GM23338 (cell line): Measurements from ENCODE around the gene ANTXR1. TPM values are rescaled to one million over a fixed set of nuclear protein-coding genes. Genes with fewer than 3 reads are reported as not detected.

Source experiments
- ATAC-seq: fragments of 200-7000 bp; cut with Tn5 transposase; 3 replicates; pipeline ENCODE4 v1.9.1; 2020
- DNase-seq: peaks from one replicate; pipeline ENCODE4 v3.0.0-alpha.2; 2015; ENCODE audit warnings: low spot score
- H2AFZ ChIP-seq: fragments of 200-600 bp; sonication (generic); 2 replicates; pipeline ENCODE4 v1.8.0; 2016; ENCODE audit warnings: antibody characterized with exemption, mild to moderate bottlenecking, moderate library complexity
- H3F3A ChIP-seq: fragments of 200-600 bp; sonication (generic); replicated peaks from 2 replicates; pipeline ENCODE4 v1.8.0; 2017; ENCODE audit warnings: antibody characterized with exemption, mixed run types, low read depth
- H3K27ac ChIP-seq: fragments of 200-600 bp; sonication (generic); 2 replicates; pipeline ENCODE4 v1.6.1; 2016; ENCODE audit warnings: low read depth
- H3K27me3 ChIP-seq: fragments of 200-600 bp; sonication (generic); 2 replicates; pipeline ENCODE4 v1.8.0; 2016; ENCODE audit warnings: mild to moderate bottlenecking, mixed run types, moderate library complexity; ENCODE audit not compliant: insufficient read depth
- H3K36me3 ChIP-seq: fragments of 200-600 bp; sonication (generic); 2 replicates; pipeline ENCODE4 v1.8.0; 2016; ENCODE audit warnings: mild to moderate bottlenecking; ENCODE audit not compliant: insufficient read depth
- H3K4me1 ChIP-seq: fragments of 200-600 bp; sonication (generic); 2 replicates; pipeline ENCODE4 v1.8.0; 2016; ENCODE audit warnings: mild to moderate bottlenecking, moderate library complexity; ENCODE audit not compliant: insufficient read depth
- H3K4me2 ChIP-seq: fragments of 200-600 bp; sonication (generic); 2 replicates; pipeline ENCODE4 v1.7.1; 2017; ENCODE audit warnings: mixed run types
- H3K4me3 ChIP-seq: fragments of 200-600 bp; sonication (generic); 2 replicates; pipeline ENCODE4 v1.6.1; 2016; ENCODE audit warnings: mixed run types
- H3K79me2 ChIP-seq: fragments of 200-600 bp; sonication (generic); replicated peaks from 2 replicates; pipeline ENCODE4 v1.8.0; 2017; ENCODE audit warnings: mild to moderate bottlenecking; ENCODE audit not compliant: insufficient read depth
- H3K9me2 ChIP-seq: fragments of 200-600 bp; sonication (generic); 2 replicates; pipeline ENCODE4 v1.8.0; 2017; ENCODE audit not compliant: insufficient read depth
- H4K20me1 ChIP-seq: fragments of 200-600 bp; sonication (generic); replicated peaks from 2 replicates; pipeline ENCODE4 v1.8.0; 2017; ENCODE audit warnings: mild to moderate bottlenecking; ENCODE audit not compliant: insufficient read depth
- H3K27ac Mint-ChIP-seq: 2 replicates; pipeline ENCODE4 v1.8.0; 2020; ENCODE audit warnings: inconsistent platforms, mild to moderate bottlenecking, moderate library complexity, mixed read lengths
- H3K27me3 Mint-ChIP-seq: 3 replicates; pipeline ENCODE4 v1.8.0; 2022; ENCODE audit warnings: low read depth, mild to moderate bottlenecking, moderate library complexity, mixed read lengths, inconsistent platforms; ENCODE audit not compliant: insufficient read depth, poor library complexity
- H3K36me3 Mint-ChIP-seq: 3 replicates; pipeline ENCODE4 v1.8.0; 2021; ENCODE audit warnings: low read depth, mild to moderate bottlenecking, inconsistent platforms, moderate library complexity, mixed read lengths
- H3K4me1 Mint-ChIP-seq: 3 replicates; pipeline ENCODE4 v1.8.0; 2020; ENCODE audit warnings: mild to moderate bottlenecking, inconsistent platforms, mixed read lengths
- H3K4me3 Mint-ChIP-seq: 3 replicates; pipeline ENCODE4 v1.8.0; 2021; ENCODE audit warnings: moderate library complexity, mild to moderate bottlenecking, inconsistent platforms, mixed read lengths
- H3K9me3 Mint-ChIP-seq: 3 replicates; pipeline ENCODE4 v1.8.0; 2020; ENCODE audit warnings: moderate library complexity, mild to moderate bottlenecking, inconsistent platforms, mixed read lengths
- CREB1 ChIP-seq: fragments of 250-450 bp; sonication (Bioruptor Pico); IDR thresholded peaks from 2 replicates; pipeline ENCODE4 v1.5.0; 2020; ENCODE audit warnings: low read depth, mild to moderate bottlenecking, moderate library complexity
- EZH2 ChIP-seq: fragments of 200-600 bp; sonication (generic); IDR thresholded peaks from one replicate; pipeline ENCODE4 v1.8.0; 2017; ENCODE audit warnings: antibody characterized with exemption, mild to moderate bottlenecking, low read depth; ENCODE audit not compliant: unreplicated experiment
- EZH2phosphoT487 ChIP-seq: fragments of 200-600 bp; sonication (generic); IDR thresholded peaks from one replicate; pipeline ENCODE4 v1.8.1; 2018; ENCODE audit warnings: antibody characterized with exemption; ENCODE audit not compliant: unreplicated experiment
- JUNB ChIP-seq: IDR thresholded peaks from one replicate; pipeline ENCODE4 v1.6.1; 2016; ENCODE audit warnings: antibody characterized with exemption; ENCODE audit not compliant: unreplicated experiment
- NANOG ChIP-seq: IDR thresholded peaks from 2 replicates; pipeline ENCODE4 v1.6.1; 2016; ENCODE audit warnings: antibody characterized with exemption, borderline replicate concordance
- POLR2AphosphoS5 ChIP-seq: IDR thresholded peaks from 2 replicates; pipeline ENCODE4 v1.6.1; 2016; ENCODE audit warnings: antibody characterized with exemption, low read depth
- REST ChIP-seq: IDR thresholded peaks from one replicate; pipeline ENCODE4 v1.6.1; 2018; ENCODE audit warnings: antibody characterized with exemption; ENCODE audit not compliant: unreplicated experiment
- STAT1 ChIP-seq: IDR thresholded peaks from one replicate; pipeline ENCODE4 v1.6.1; 2016; ENCODE audit warnings: antibody characterized with exemption; ENCODE audit not compliant: unreplicated experiment
- ZNF114 ChIP-seq: fragments of 250-450 bp; sonication (Bioruptor Pico); IDR thresholded peaks from 2 replicates; pipeline ENCODE4 v1.5.0; 2020; ENCODE audit warnings: mild to moderate bottlenecking, moderate library complexity
- ZNF331 ChIP-seq: fragments of 250-450 bp; sonication (Bioruptor Pico); IDR thresholded peaks from 2 replicates; pipeline ENCODE4 v1.5.0; 2020; ENCODE audit warnings: low read depth, mild to moderate bottlenecking, moderate library complexity
- ZNF462 ChIP-seq: fragments of 250-450 bp; sonication (Bioruptor Pico); IDR thresholded peaks from 2 replicates; pipeline ENCODE4 v1.5.0; 2020; ENCODE audit warnings: mild to moderate bottlenecking, moderate library complexity
- polyA plus RNA-seq: library from polyadenylated mRNA; unstranded; fragments of >200 nt; fragmentation: Nextera tagmentation; extraction: Ambion mirVana; gene quantifications from 2 replicates; pipeline ENCODE4 v1.2.1, GENCODE V29; 2016
- total RNA-seq: library from RNA; depleted of rRNA; stranded (reverse); fragments of >200 nt; shearing (Covaris generic); gene quantifications from 2 replicates; pipeline ENCODE4 v1.2.3, GENCODE V29; 2014
- TF ChIP-seq, protein P1 (sequence below), 2 experiments: fragments of 200-600 bp in 1 of 2; sonication (generic) in 1 of 2; conservative IDR thresholded peaks; 2 replicates each; pipeline versions ENCODE4 v1.5.1 to v1.6.1; 2016 to 2017; ENCODE audit warnings: antibody characterized with exemption in 2 of 2, low read depth in 2 of 2, mild to moderate bottlenecking in 2 of 2, moderate library complexity in 1 of 2
- TF ChIP-seq, protein P2 (sequence below): IDR thresholded peaks from 2 replicates; pipeline ENCODE4 v1.6.1; 2016; ENCODE audit warnings: antibody characterized with exemption

The ANTXR1 gene
- total and polyA plus RNA-seq, 2 experiments from 2014 or later, result 16.1 to 23.1 TPM

- Mint-ChIP-seq H3K4me3 (no peak overlapping the region), H3K27ac (no peak overlapping the region), H3K9me3 (no peaks in the 10 kb centered on the region), H3K27me3 (peaks cover 3% of the 10 kb centered on the region), H3K36me3 (peaks cover 4% of the 10 kb centered on the region; the same call in 2 of the 3 replicates), H3K4me1 (peaks cover 25% of the 10 kb centered on the region)
- Histone ChIP-seq H3K27me3 (no peaks in the 10 kb centered on the region), H3K4me2 (no peak overlapping the region), H3K4me1 (peaks cover 19% of the 10 kb centered on the region), H4K20me1 (no peaks in the 10 kb centered on the region; the same call in 1 of the 2 replicates), H3K9me2 (peaks cover 3% of the 10 kb centered on the region; the same call in 1 of the 2 replicates), H3F3A (no peaks in the 10 kb centered on the region), H3K27ac (no peak overlapping the region), H3K36me3 (no peaks in the 10 kb centered on the region), H2AFZ (no peak overlapping the region), H3K4me3 (no peak overlapping the region), H3K79me2 (no peaks in the 10 kb centered on the region)
- ATAC-seq, result no peak
- TF ChIP-seq REST, result no peak
- no peak for TF ChIP-seq STAT1
- TF ChIP-seq ZNF462 (CRISPR knock-in tag), result no peak
- TF ChIP-seq POLR2AphosphoS5, result no peak
- no peak for TF ChIP-seq EZH2
- TF ChIP-seq NANOG, result no peak
- TF ChIP-seq, protein P1, sequence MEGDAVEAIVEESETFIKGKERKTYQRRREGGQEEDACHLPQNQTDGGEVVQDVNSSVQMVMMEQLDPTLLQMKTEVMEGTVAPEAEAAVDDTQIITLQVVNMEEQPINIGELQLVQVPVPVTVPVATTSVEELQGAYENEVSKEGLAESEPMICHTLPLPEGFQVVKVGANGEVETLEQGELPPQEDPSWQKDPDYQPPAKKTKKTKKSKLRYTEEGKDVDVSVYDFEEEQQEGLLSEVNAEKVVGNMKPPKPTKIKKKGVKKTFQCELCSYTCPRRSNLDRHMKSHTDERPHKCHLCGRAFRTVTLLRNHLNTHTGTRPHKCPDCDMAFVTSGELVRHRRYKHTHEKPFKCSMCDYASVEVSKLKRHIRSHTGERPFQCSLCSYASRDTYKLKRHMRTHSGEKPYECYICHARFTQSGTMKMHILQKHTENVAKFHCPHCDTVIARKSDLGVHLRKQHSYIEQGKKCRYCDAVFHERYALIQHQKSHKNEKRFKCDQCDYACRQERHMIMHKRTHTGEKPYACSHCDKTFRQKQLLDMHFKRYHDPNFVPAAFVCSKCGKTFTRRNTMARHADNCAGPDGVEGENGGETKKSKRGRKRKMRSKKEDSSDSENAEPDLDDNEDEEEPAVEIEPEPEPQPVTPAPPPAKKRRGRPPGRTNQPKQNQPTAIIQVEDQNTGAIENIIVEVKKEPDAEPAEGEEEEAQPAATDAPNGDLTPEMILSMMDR (conservative IDR thresholded peaks at IDR 0.05; ENCODE audit: low read depth in 2 of 2), result no peak
- TF ChIP-seq CREB1 (CRISPR knock-in tag), result no peak
- no peak for TF ChIP-seq JUNB
- TF ChIP-seq, protein P2, sequence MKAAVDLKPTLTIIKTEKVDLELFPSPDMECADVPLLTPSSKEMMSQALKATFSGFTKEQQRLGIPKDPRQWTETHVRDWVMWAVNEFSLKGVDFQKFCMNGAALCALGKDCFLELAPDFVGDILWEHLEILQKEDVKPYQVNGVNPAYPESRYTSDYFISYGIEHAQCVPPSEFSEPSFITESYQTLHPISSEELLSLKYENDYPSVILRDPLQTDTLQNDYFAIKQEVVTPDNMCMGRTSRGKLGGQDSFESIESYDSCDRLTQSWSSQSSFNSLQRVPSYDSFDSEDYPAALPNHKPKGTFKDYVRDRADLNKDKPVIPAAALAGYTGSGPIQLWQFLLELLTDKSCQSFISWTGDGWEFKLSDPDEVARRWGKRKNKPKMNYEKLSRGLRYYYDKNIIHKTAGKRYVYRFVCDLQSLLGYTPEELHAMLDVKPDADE, result no peak
- no peak for TF ChIP-seq ZNF114
- no peak for TF ChIP-seq ZNF331 (CRISPR knock-in tag)
- no peak for TF ChIP-seq EZH2phosphoT487
- no peak for DNase-seq
These were observed 151.2 kb downstream of the ANTXR1 start for GRCh38 chr2:69164061-69164778.
